GM23338 (cell line): ENCODE results near the gene FRY. TPM values are rescaled to one million over a fixed set of nuclear protein-coding genes. Genes with fewer than 3 reads are reported as not detected.
A peak's percentile ranks its signal among the peaks of the same experiment; 100 is the strongest.

ENCODE experiments used
- ATAC-seq: fragments of 200-7000 bp; cut with Tn5 transposase; 3 replicates; pipeline ENCODE4 v1.9.1; 2020
- DNase-seq: peaks from one replicate; pipeline ENCODE4 v3.0.0-alpha.2; 2015; ENCODE audit warnings: low spot score
- H2AFZ ChIP-seq: fragments of 200-600 bp; sonication (generic); 2 replicates; pipeline ENCODE4 v1.8.0; 2016; ENCODE audit warnings: antibody characterized with exemption, mild to moderate bottlenecking, moderate library complexity
- H3F3A ChIP-seq: fragments of 200-600 bp; sonication (generic); replicated peaks from 2 replicates; pipeline ENCODE4 v1.8.0; 2017; ENCODE audit warnings: antibody characterized with exemption, mixed run types, low read depth
- H3K27ac ChIP-seq: fragments of 200-600 bp; sonication (generic); 2 replicates; pipeline ENCODE4 v1.6.1; 2016; ENCODE audit warnings: low read depth
- H3K27me3 ChIP-seq: fragments of 200-600 bp; sonication (generic); 2 replicates; pipeline ENCODE4 v1.8.0; 2016; ENCODE audit warnings: mild to moderate bottlenecking, mixed run types, moderate library complexity; ENCODE audit not compliant: insufficient read depth
- H3K36me3 ChIP-seq: fragments of 200-600 bp; sonication (generic); 2 replicates; pipeline ENCODE4 v1.8.0; 2016; ENCODE audit warnings: mild to moderate bottlenecking; ENCODE audit not compliant: insufficient read depth
- H3K4me1 ChIP-seq: fragments of 200-600 bp; sonication (generic); 2 replicates; pipeline ENCODE4 v1.8.0; 2016; ENCODE audit warnings: mild to moderate bottlenecking, moderate library complexity; ENCODE audit not compliant: insufficient read depth
- H3K4me2 ChIP-seq: fragments of 200-600 bp; sonication (generic); 2 replicates; pipeline ENCODE4 v1.7.1; 2017; ENCODE audit warnings: mixed run types
- H3K4me3 ChIP-seq: fragments of 200-600 bp; sonication (generic); 2 replicates; pipeline ENCODE4 v1.6.1; 2016; ENCODE audit warnings: mixed run types
- H3K79me2 ChIP-seq: fragments of 200-600 bp; sonication (generic); replicated peaks from 2 replicates; pipeline ENCODE4 v1.8.0; 2017; ENCODE audit warnings: mild to moderate bottlenecking; ENCODE audit not compliant: insufficient read depth
- H3K9me2 ChIP-seq: fragments of 200-600 bp; sonication (generic); 2 replicates; pipeline ENCODE4 v1.8.0; 2017; ENCODE audit not compliant: insufficient read depth
- H4K20me1 ChIP-seq: fragments of 200-600 bp; sonication (generic); replicated peaks from 2 replicates; pipeline ENCODE4 v1.8.0; 2017; ENCODE audit warnings: mild to moderate bottlenecking; ENCODE audit not compliant: insufficient read depth
- H3K27ac Mint-ChIP-seq: 2 replicates; pipeline ENCODE4 v1.8.0; 2020; ENCODE audit warnings: inconsistent platforms, mild to moderate bottlenecking, moderate library complexity, mixed read lengths
- H3K27me3 Mint-ChIP-seq: 3 replicates; pipeline ENCODE4 v1.8.0; 2022; ENCODE audit warnings: low read depth, mild to moderate bottlenecking, moderate library complexity, mixed read lengths, inconsistent platforms; ENCODE audit not compliant: insufficient read depth, poor library complexity
- H3K36me3 Mint-ChIP-seq: 3 replicates; pipeline ENCODE4 v1.8.0; 2021; ENCODE audit warnings: low read depth, mild to moderate bottlenecking, inconsistent platforms, moderate library complexity, mixed read lengths
- H3K4me1 Mint-ChIP-seq: 3 replicates; pipeline ENCODE4 v1.8.0; 2020; ENCODE audit warnings: mild to moderate bottlenecking, inconsistent platforms, mixed read lengths
- H3K4me3 Mint-ChIP-seq: 3 replicates; pipeline ENCODE4 v1.8.0; 2021; ENCODE audit warnings: moderate library complexity, mild to moderate bottlenecking, inconsistent platforms, mixed read lengths
- H3K9me3 Mint-ChIP-seq: 3 replicates; pipeline ENCODE4 v1.8.0; 2020; ENCODE audit warnings: moderate library complexity, mild to moderate bottlenecking, inconsistent platforms, mixed read lengths
- CREB1 ChIP-seq: fragments of 250-450 bp; sonication (Bioruptor Pico); IDR thresholded peaks from 2 replicates; pipeline ENCODE4 v1.5.0; 2020; ENCODE audit warnings: low read depth, mild to moderate bottlenecking, moderate library complexity
- CTCF ChIP-seq, 2 experiments: fragments of 200-600 bp in 1 of 2; sonication (generic) in 1 of 2; conservative IDR thresholded peaks; 2 replicates each; pipeline versions ENCODE4 v1.5.1 to v1.6.1; 2016 to 2017; ENCODE audit warnings: antibody characterized with exemption in 2 of 2, low read depth in 2 of 2, mild to moderate bottlenecking in 2 of 2, moderate library complexity in 1 of 2
- ETS1 ChIP-seq: IDR thresholded peaks from 2 replicates; pipeline ENCODE4 v1.6.1; 2016; ENCODE audit warnings: antibody characterized with exemption
- EZH2 ChIP-seq: fragments of 200-600 bp; sonication (generic); IDR thresholded peaks from one replicate; pipeline ENCODE4 v1.8.0; 2017; ENCODE audit warnings: antibody characterized with exemption, mild to moderate bottlenecking, low read depth; ENCODE audit not compliant: unreplicated experiment
- EZH2phosphoT487 ChIP-seq: fragments of 200-600 bp; sonication (generic); IDR thresholded peaks from one replicate; pipeline ENCODE4 v1.8.1; 2018; ENCODE audit warnings: antibody characterized with exemption; ENCODE audit not compliant: unreplicated experiment
- JUNB ChIP-seq: IDR thresholded peaks from one replicate; pipeline ENCODE4 v1.6.1; 2016; ENCODE audit warnings: antibody characterized with exemption; ENCODE audit not compliant: unreplicated experiment
- POLR2AphosphoS5 ChIP-seq: IDR thresholded peaks from 2 replicates; pipeline ENCODE4 v1.6.1; 2016; ENCODE audit warnings: antibody characterized with exemption, low read depth
- REST ChIP-seq: IDR thresholded peaks from one replicate; pipeline ENCODE4 v1.6.1; 2018; ENCODE audit warnings: antibody characterized with exemption; ENCODE audit not compliant: unreplicated experiment
- STAT1 ChIP-seq: IDR thresholded peaks from one replicate; pipeline ENCODE4 v1.6.1; 2016; ENCODE audit warnings: antibody characterized with exemption; ENCODE audit not compliant: unreplicated experiment
- ZNF114 ChIP-seq: fragments of 250-450 bp; sonication (Bioruptor Pico); IDR thresholded peaks from 2 replicates; pipeline ENCODE4 v1.5.0; 2020; ENCODE audit warnings: mild to moderate bottlenecking, moderate library complexity
- ZNF331 ChIP-seq: fragments of 250-450 bp; sonication (Bioruptor Pico); IDR thresholded peaks from 2 replicates; pipeline ENCODE4 v1.5.0; 2020; ENCODE audit warnings: low read depth, mild to moderate bottlenecking, moderate library complexity
- polyA plus RNA-seq: library from polyadenylated mRNA; unstranded; fragments of >200 nt; fragmentation: Nextera tagmentation; extraction: Ambion mirVana; gene quantifications from 2 replicates; pipeline ENCODE4 v1.2.1, GENCODE V29; 2016
- total RNA-seq: library from RNA; depleted of rRNA; stranded (reverse); fragments of >200 nt; shearing (Covaris generic); gene quantifications from 2 replicates; pipeline ENCODE4 v1.2.3, GENCODE V29; 2014

FRY gene
- total and polyA plus RNA-seq, 2 experiments from 2014 or later, result 2.4 to 10.1 TPM

GRCh38 chr13:32048816-32049215, 17.2 kb downstream of the FRY start:
- peaks cover 5% of the 10 kb centered on the region; the same call in 1 of the 2 replicates for H3K9me2 ChIP-seq
- no peak overlapping the region for H2AFZ ChIP-seq
- Mint-ChIP-seq H3K27ac (peak overlapping the region; percentile 15), H3K36me3 (no peaks in the 10 kb centered on the region), H3K9me3 (no peaks in the 10 kb centered on the region), H3K4me3 (no peak overlapping the region), H3K27me3 (peaks cover 2% of the 10 kb centered on the region), H3K4me1 (peaks cover 25% of the 10 kb centered on the region)
- H3K36me3 ChIP-seq, result no peaks in the 10 kb centered on the region
- no peaks in the 10 kb centered on the region for H3K79me2 ChIP-seq
- no peaks in the 10 kb centered on the region for H3K27me3 ChIP-seq
- ATAC-seq (no peak), DNase-seq (no peak)
- no peak overlapping the region for H3K4me2 ChIP-seq
- H4K20me1 ChIP-seq, result no peaks in the 10 kb centered on the region
- TF ChIP-seq CTCF (conservative IDR thresholded peaks at IDR 0.05; ENCODE audit: low read depth in 2 of 2), result no peak
- TF ChIP-seq ZNF331, result no peak
- H3K4me1 ChIP-seq, result peaks cover 16% of the 10 kb centered on the region; the same call in 1 of the 2 replicates
- H3F3A ChIP-seq, result no peaks in the 10 kb centered on the region
- H3K27ac ChIP-seq, result no peak overlapping the region
- no peak overlapping the region for H3K4me3 ChIP-seq

GRCh38 chr13:32051156-32051555, 19.6 kb downstream of the FRY start:
- H3K79me2 ChIP-seq, result no peaks in the 10 kb centered on the region
- H3K4me1 ChIP-seq, result peaks cover 12% of the 10 kb centered on the region; the same call in 1 of the 2 replicates
- ATAC-seq (no peak), DNase-seq (no peak)
- H3K36me3 ChIP-seq, result no peaks in the 10 kb centered on the region
- no peaks in the 10 kb centered on the region for H3K27me3 ChIP-seq
- Mint-ChIP-seq H3K4me3 (no peak overlapping the region), H3K9me3 (no peaks in the 10 kb centered on the region), H3K4me1 (peaks cover 23% of the 10 kb centered on the region), H3K27me3 (peaks cover 2% of the 10 kb centered on the region), H3K27ac (no peak overlapping the region), H3K36me3 (no peaks in the 10 kb centered on the region)
- H3K9me2 ChIP-seq, result no peaks in the 10 kb centered on the region
- H2AFZ ChIP-seq, result no peak overlapping the region
- no peak overlapping the region for H3K4me3 ChIP-seq
- H4K20me1 ChIP-seq, result no peaks in the 10 kb centered on the region
- H3K4me2 ChIP-seq, result no peak overlapping the region
- no peak overlapping the region for H3K27ac ChIP-seq
- no peaks in the 10 kb centered on the region for H3F3A ChIP-seq
- no peak for TF ChIP-seq CTCF (conservative IDR thresholded peaks at IDR 0.05; ENCODE audit: low read depth in 2 of 2)
- TF ChIP-seq ZNF331, result no peak
- no peak for TF ChIP-seq JUNB
- no peak for TF ChIP-seq EZH2phosphoT487
- no peak for TF ChIP-seq ETS1
- TF ChIP-seq REST, result no peak
- no peak for TF ChIP-seq CREB1 (CRISPR knock-in tag)
- TF ChIP-seq STAT1, result no peak
- no peak for TF ChIP-seq EZH2
- no peak for TF ChIP-seq ZNF114 (CRISPR knock-in tag)
- no peak for TF ChIP-seq POLR2AphosphoS5
